ENCODE results near the gene DUSP15.
"Not testable (repeated sequence)": the region's sequence is repeated elsewhere in the genome, so short reads cannot be mapped to it uniquely, and the experiment has no call there.

DUSP15 gene

DNA sequence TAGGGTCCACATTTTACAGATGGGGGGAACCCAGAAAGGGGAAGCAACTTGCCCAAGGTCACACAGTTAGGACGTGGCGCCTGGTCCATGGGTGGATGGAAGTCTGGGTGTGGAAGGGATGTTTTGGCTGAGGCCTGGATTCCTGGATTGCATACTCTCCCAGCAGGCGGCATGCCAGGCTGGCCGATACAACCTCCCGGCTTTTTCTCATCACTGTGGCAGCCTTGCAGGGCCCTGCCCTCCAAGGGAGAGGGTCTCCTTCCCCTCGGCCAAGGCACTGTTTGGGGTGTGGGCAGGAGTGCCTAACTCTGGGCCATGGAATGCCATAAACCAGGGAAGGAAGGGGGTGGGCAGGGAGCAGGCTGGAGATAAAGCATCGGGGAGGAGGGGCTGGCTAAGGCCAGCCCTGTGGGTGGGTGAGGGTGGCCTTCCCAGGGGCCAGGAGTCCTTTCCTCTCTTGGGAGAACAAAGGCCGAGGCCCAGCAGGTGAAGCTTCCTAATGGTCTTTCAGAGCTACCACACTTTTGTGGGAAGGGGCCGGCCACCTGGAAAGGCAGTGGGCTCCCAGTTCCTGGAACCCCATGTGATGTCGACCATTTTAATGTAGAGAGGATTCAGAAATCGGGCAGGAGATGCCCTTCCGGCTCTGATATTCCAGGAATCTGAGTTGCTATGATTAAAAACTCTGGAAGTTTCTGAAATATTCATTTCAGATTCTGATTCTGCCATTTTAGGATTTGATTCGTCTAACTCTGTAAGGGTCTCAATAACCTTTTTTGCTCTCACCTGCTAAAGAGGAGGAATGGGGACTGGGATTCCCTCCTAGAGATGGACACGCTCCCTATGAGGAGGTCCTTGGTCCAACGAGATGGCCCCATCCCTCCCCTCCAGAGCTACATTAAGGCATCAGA, 29.2 kb downstream of the DUSP15 start:
- no peak for DNase-seq (ENCODE audit: low read depth in 2 of 3, low spot score in 2 of 3)

DNA sequence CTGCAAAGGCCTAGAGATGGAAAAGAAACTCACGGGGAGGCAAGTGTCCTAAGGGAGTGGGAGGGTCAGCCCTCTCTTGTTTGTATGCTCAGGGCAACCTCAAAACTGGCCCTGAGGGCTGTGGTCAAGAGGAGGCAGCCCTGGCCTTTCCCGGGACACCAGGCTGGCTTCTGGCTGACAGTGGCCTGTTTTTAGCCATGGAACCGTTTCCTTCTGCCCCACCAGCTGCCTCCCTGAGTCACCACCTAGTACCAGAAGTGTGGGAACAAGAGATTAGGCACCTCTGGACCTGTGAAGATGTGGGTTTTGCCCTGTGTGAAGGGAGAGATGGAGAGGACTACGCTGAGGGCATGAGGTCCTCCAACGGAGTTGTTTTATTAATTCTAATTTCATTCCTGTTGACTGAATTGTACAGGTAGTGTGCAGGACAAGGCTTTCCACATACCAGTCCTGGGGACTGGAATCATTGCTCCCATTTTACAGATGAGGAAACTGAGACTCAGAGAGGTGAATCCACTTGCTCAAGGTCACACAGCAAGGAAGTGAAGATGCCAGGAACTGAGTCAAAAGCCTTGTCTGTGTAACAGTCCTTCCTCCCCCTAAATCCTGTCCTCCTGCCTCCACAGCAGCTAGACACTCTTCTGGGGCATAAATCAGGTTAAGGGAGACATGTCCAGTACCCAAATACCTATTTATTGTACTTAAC, 30.4 kb downstream of the DUSP15 start:
- no peak for DNase-seq (ENCODE audit: low read depth in 2 of 3, low spot score in 2 of 3)

GRCh38 chr20:31838646-31839292, 31.6 kb downstream of the DUSP15 start:
- DNase-seq (ENCODE audit: low read depth in 2 of 3, low spot score in 2 of 3), result no peak

DNA sequence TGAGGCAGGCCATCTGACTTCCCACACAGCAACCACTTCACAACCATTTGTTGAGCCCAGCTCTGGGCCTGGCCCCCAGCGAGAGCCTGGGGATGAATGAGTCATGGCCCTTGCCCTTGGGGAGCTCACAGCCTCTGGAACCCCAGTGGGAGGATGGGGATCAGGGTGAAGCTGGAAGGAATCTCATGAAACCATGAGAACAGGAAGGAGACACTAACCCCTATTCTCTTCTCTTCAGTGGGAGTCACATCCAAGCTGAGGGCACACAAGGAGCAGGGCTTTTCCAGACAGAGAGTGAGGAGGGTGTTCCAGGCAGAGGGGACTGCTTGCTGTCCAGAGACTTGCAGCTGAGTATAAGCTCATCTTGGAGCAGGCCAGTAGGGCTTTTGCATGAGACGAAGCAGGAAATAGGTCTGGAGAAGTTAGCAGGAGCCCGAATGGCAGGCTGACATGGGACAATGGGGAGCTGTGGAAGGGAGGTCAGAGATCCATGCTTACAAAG, 32.4 kb downstream of the DUSP15 start:
- no peak for DNase-seq (ENCODE audit: low read depth in 2 of 3, low spot score in 2 of 3)

DNA sequence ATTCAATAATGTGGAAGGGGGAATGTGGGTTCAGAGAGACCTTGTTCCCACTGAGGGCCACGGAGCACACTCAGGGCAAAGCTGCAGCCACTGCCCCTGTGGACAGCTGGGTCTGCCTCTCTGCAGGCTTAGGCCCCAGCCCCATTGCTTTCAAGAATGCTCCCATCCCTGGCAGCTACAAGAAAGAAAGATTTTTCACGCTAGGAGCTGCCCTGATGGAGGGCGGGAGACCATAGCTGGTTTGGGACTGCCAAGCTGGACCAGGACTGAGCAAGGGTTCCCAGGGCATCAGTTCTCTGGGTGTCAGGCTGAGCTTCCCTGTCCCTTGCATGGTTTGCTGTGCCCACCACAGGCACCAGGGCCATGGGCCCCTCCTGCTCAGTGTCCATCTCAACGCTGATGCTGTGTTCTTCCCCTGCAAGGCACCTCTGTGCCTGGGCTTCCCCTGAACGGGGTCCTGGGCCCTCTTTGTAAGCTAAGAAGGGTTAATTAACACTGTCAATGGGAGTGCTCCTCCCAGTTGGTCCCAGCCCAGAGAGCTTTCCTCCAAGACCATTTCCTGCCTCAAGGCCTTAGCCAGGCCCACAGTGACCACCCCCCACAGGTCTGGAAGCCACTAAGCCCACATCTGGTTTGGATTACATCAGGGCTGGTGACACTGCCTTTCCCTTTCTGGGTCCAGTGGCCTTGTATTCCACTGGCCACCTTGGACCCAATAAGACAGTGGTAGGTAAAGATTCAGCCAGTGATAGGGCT, 33.3 kb downstream of the DUSP15 start:
- DNase-seq (ENCODE audit: low read depth in 2 of 3, low spot score in 2 of 3), result no peak

- peak in 1 of 3 experiments; percentile 28 for DNase-seq (ENCODE audit: low read depth in 2 of 3, low spot score in 2 of 3)
Measured at GRCh38 chr20:31835977-31836852, 34.1 kb downstream of the DUSP15 start.

- DNase-seq (ENCODE audit: low read depth in 2 of 3, low spot score in 2 of 3), result no peak
Measured at GRCh38 chr20:31835554-31835953, 34.8 kb downstream of the DUSP15 start.

DNA sequence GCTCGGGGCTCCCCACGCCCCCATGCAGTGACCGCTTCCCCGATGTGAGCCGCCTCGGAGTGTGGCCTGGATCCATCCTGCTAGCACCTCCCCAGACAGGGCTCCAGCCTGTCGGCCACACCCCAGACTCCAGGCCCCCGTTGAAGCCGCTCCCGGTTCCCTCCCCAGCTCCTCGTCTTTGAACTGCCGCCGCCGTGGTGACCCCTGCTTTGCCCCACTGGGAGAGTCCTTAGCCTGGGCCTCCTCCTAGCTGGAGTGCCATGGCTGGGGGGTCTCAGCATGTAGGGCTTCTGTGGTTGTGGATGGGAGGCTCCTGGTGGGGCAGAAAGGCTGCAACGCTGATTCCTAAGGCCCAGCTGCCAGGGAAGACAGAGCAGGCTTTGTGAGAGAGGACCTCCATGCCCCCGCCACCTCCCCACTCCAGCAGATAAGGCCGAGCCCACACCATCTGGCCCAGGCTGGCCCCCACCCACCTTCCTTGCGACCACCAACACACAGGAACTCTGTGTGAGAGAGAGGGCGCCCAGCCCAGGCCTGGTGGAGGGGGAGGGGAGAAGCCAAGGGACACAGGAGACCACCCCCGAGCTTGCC, 36.3 kb downstream of the DUSP15 start:
- DNase-seq (ENCODE audit: low read depth in 2 of 3, low spot score in 2 of 3), result no peak

DNA sequence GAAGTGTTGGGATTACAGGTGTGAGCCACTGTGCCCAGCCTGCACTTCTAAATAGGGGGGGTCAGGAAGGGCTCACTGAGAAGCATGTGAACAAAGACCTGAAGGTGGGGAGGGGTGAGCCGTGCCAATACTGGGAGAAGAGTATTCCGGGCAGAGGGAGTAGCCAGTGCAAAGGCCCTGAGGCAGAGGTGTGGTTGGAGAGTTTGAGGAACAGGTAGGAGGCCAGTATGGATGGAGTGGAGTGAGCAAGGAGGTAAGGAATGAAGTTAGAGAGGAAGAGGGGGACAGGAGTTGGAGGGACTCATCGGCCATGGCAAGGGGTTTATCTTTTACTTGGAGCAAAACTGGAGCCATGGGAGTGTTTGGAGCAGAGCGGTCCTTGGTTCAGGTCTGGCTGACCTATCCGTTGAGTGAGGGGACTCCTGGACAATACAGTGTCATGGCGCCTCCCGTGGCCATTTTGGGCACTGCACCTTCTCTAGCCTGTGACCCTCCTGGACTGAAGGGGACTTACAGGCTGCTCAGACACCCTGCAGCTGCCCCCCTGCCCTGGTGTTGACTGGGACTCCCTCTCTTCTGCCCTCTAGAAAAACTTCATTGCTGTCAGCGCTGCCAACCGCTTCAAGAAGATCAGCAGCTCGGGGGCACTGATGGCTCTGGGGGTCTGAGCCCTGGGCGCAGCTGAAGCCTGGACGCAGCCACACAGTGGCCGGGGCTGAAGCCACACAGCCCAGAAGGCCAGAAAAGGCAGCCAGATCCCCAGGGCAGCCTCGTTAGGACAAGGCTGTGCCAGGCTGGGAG, 37.0 kb downstream of the DUSP15 start:
- DNase-seq (ENCODE audit: low read depth in 2 of 3, low spot score in 2 of 3), result peak in 2 of 3 experiments; percentile 54 to 80

GRCh38 chr20:31831771-31832306, 38.5 kb downstream of the DUSP15 start:
- no peak for DNase-seq (ENCODE audit: low read depth in 2 of 3, low spot score in 2 of 3)

- no peak for DNase-seq (ENCODE audit: low read depth in 2 of 3, low spot score in 2 of 3)
Measured at GRCh38 chr20:31831211-31831610, 39.1 kb downstream of the DUSP15 start.

DNA sequence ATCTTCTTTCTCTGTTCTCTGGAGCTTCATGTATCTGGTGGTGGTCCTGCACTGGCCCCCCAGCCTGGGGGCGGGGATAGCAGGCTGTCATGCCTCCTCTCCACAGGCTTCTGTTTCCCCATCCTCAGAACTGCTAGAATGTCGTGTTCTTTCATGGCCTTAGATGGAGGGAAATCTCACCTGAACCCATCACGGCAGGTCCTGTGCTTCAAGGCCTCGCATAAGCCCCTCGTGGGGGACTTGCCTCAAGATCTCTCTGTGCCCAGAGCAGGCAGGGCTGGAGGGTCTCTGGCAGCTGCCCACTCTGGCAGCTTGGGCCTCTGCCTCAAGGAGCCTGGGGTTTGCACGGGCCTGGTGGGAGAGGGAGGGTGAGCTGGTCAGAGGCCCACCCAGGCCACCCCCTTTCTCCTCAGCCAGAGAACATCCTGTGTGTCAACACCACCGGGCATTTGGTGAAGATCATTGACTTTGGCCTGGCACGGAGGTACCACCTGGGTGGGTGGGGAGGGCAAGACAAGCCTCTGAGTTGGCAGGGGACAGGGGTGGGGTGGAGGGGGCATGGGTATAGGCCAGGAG, 39.8 kb downstream of the DUSP15 start:
- no peak for DNase-seq (ENCODE audit: low read depth in 2 of 3, low spot score in 2 of 3)

DNA sequence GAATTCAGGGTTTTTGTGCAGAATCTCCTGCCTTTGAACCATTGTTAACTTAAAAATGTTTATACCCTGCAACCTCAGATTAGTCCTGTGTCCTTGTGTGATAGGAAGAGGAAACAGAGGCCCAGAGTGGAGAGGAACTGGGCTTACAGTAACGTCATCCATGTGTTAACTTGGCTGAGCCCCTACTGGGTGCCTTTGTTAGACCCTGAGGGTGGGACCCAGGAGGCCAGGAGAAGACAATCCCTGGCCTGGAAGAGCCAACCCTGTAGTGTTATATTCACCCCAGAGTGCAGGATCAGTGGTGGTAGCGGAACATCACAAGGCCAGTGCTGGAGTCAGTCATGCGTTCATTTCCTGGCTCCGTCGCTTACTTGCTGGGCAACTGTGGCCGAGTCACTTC, 40.6 kb downstream of the DUSP15 start:
- DNase-seq (ENCODE audit: low read depth in 2 of 3, low spot score in 2 of 3), result no peak

GRCh38 chr20:31828016-31828415, 42.3 kb downstream of the DUSP15 start:
- DNase-seq (ENCODE audit: low read depth in 2 of 3, low spot score in 2 of 3), result not testable (repeated sequence)

- no peak for DNase-seq (ENCODE audit: low read depth in 2 of 3, low spot score in 2 of 3)
Measured at GRCh38 chr20:31827059-31827458, 43.3 kb downstream of the DUSP15 start.

GRCh38 chr20:31826074-31826473, 44.3 kb downstream of the DUSP15 start:
- DNase-seq (ENCODE audit: low read depth in 2 of 3, low spot score in 2 of 3), result no peak

DNA sequence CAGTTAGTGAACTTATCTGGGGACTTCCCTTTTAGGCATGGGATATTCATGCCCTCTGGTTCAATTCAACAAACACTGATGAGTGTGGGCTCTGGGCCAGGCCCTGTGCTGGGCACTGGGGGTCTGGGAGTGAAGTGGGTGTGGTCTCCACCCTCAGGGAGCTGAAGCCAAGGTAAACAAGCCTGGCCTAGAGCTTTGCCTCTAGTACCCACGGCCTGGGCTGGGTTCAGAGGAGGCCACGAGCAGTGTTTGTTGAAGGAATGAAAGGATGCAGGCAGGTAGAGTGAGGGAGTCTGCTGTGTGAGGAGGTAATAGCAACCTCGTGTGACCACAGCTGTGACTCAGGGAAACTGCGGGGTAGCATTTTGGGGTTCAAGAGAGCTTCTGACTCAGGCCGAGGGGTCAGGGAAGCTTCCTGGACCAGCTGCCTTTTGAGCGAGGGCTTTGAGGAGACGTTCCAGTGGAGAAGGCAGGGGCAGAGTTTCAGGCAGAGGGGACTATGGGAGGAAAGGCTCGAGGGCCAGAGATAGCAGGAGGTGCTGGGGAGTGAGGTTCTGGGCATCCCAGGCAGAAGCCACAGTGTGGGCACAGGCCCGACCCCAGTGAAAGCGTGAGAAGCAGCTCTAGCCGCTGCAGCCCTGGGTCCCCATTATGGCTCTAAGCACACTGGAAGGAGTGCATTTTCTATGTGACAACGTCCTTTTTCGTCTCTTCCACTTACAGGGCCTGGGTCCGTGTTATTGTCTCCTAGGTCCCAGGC, 45.6 kb downstream of the DUSP15 start:
- no peak for DNase-seq (ENCODE audit: low read depth in 2 of 3, low spot score in 2 of 3)
